Measurements from ENCODE around the gene FKBP5.

FKBP5 gene

GRCh38 chr6:35679399-35679798 is 9.3 kb downstream of the FKBP5 start:
- DNase-seq (ENCODE audit: low read depth in 2 of 2) = no peak
- TF ChIP-seq, protein P1, sequence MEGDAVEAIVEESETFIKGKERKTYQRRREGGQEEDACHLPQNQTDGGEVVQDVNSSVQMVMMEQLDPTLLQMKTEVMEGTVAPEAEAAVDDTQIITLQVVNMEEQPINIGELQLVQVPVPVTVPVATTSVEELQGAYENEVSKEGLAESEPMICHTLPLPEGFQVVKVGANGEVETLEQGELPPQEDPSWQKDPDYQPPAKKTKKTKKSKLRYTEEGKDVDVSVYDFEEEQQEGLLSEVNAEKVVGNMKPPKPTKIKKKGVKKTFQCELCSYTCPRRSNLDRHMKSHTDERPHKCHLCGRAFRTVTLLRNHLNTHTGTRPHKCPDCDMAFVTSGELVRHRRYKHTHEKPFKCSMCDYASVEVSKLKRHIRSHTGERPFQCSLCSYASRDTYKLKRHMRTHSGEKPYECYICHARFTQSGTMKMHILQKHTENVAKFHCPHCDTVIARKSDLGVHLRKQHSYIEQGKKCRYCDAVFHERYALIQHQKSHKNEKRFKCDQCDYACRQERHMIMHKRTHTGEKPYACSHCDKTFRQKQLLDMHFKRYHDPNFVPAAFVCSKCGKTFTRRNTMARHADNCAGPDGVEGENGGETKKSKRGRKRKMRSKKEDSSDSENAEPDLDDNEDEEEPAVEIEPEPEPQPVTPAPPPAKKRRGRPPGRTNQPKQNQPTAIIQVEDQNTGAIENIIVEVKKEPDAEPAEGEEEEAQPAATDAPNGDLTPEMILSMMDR (IDR thresholded peaks at IDR 0.05; ENCODE audit: low read depth, low read length) = no peak
- H3K4me3 ChIP-seq (replicated peaks in 1 of 2; ENCODE audit: low read depth in 2 of 2, low read length in 2 of 2) = no peak overlapping the region

GRCh38 chr6:35678814-35679213 is 9.9 kb downstream of the FKBP5 start:
- H3K4me3 ChIP-seq (replicated peaks in 1 of 2; ENCODE audit: low read depth in 2 of 2, low read length in 2 of 2) = no peak overlapping the region
- DNase-seq (ENCODE audit: low read depth in 2 of 2) = no peak

GRCh38 chr6:35678021-35678654 is 10.6 kb downstream of the FKBP5 start:
- TF ChIP-seq, protein P1 (IDR thresholded peaks at IDR 0.05; ENCODE audit: low read depth, low read length) = no peak
- DNase-seq (ENCODE audit: low read depth in 2 of 2) = peak; percentile 50 to 52
- H3K4me3 ChIP-seq (replicated peaks in 1 of 2; ENCODE audit: low read depth in 2 of 2, low read length in 2 of 2) = no peak overlapping the region

More at GRCh38 chr6:35678814-35679213, 9.9 kb downstream of the FKBP5 start:
- TF ChIP-seq, protein P1 (IDR thresholded peaks at IDR 0.05; ENCODE audit: low read depth, low read length) = no peak

DNA sequence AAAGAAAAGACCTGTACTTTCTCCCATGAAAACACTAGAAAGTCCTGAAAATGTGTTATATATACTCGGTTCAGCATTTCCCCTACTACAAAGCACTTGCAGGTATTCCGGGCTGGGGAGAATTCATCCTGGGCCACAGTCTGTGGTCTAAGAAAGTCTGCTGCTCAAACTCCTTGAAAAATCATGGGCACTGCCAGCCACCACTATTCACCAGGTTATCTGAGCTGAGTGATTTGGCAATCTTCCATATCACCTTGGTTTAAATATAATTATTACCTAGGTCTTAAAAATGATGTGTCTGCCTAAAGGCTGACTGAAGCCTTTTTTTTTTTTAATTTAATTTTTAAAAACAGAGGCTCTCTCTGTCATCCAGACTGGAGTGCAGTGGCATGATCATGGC is 11.3 kb downstream of the FKBP5 start:
- TF ChIP-seq, protein P1 (IDR thresholded peaks at IDR 0.05; ENCODE audit: low read depth, low read length) = no peak
- H3K4me3 ChIP-seq (replicated peaks in 1 of 2; ENCODE audit: low read depth in 2 of 2, low read length in 2 of 2) = no peak overlapping the region
- DNase-seq (ENCODE audit: low read depth in 2 of 2) = no peak

DNA sequence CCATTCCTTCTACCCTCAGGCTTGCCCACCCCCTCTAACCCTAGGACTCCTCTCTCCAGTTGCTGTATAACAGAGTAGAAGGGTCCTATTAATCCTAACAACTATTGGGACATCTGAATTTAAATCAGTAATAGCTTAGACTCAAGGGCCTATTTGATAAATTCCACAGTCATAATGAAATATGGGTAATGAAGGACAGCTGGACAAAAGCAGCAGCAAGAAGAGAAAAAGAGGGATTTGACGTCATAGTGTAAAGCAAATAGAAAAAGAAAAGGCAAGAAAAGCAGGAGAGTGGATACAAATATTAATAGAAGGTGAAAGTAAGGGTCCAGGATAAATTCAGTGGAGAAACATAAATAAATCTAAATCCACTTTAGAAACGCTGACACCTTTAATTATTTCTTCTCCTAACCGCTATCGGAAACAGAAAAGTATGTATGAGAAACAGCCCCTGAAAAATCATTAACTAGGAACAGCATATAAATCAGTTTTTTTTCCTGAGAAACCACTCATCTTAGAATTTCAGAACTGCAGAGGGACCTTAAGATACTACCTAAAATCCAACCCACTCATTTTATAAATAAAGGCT is 12.8 kb downstream of the FKBP5 start:
- TF ChIP-seq, protein P1 (IDR thresholded peaks at IDR 0.05; ENCODE audit: low read depth, low read length) = no peak
- no peak overlapping the region for H3K4me3 ChIP-seq (replicated peaks in 1 of 2; ENCODE audit: low read depth in 2 of 2, low read length in 2 of 2)
- DNase-seq (ENCODE audit: low read depth in 2 of 2) = no peak

DNA sequence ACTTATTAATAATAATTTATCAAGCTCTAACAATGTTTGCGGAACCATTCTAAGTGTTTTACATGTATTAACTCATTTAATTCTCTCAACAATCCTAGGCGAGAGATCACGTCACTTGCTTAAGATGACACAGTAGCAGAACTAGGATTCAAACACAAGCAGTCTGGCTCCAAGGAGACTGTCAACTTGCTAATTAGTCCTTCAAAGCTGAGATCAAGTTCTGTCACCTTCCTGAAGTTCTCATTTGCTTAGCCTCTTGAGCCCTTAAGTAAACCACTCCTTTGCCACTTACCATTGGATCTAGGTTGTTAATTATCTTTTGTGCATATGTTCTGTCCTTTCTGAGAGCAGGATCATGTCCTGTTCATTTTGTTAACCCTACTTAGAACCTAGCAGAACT is 14.1 kb downstream of the FKBP5 start:
- no peak for DNase-seq (ENCODE audit: low read depth in 2 of 2)
- TF ChIP-seq, protein P1 (IDR thresholded peaks at IDR 0.05; ENCODE audit: low read depth, low read length) = no peak

More for the DNA sequence above, 14.1 kb downstream of the FKBP5 start:
- no peak overlapping the region for H3K4me3 ChIP-seq (replicated peaks in 1 of 2; ENCODE audit: low read depth in 2 of 2, low read length in 2 of 2)
